HG03469 (cell line): ENCODE results near the gene CDCA7.
"Not testable (repeated sequence)": the region's sequence is repeated elsewhere in the genome, so short reads cannot be mapped to it uniquely, and the experiment has no call there.

Experiments used
- ATAC-seq: cut with Tn5 transposase; IDR thresholded peaks from one replicate; pipeline ENCODE4 v1.9.1; 2021; ENCODE audit warnings: mild to moderate bottlenecking, moderate library complexity, moderate number of reproducible peaks; ENCODE audit not compliant: unreplicated experiment

Gene CDCA7

GRCh38 chr2:173401716-173402326 is 47.1 kb downstream of the CDCA7 start:
- ATAC-seq, result no peak

GRCh38 chr2:173402405-173402974 is 47.8 kb downstream of the CDCA7 start:
- ATAC-seq, result no peak

GRCh38 chr2:173404841-173405750 is 50.4 kb downstream of the CDCA7 start:
- no peak for ATAC-seq

GRCh38 chr2:173407176-173407575 is 52.5 kb downstream of the CDCA7 start:
- ATAC-seq, result no peak

- ATAC-seq, result no peak
Observed at GRCh38 chr2:173407646-173408045, 53.0 kb downstream of the CDCA7 start.

GRCh38 chr2:173410579-173410978 is 55.9 kb downstream of the CDCA7 start:
- ATAC-seq, result no peak

GRCh38 chr2:173412628-173413027 is 58.0 kb downstream of the CDCA7 start:
- no peak for ATAC-seq

- no peak for ATAC-seq
Observed at GRCh38 chr2:173414823-173415322, 60.2 kb downstream of the CDCA7 start.

GRCh38 chr2:173415431-173416381 is 61.0 kb downstream of the CDCA7 start:
- no peak for ATAC-seq

GRCh38 chr2:173416415-173417152 is 61.9 kb downstream of the CDCA7 start:
- ATAC-seq, result not testable (repeated sequence)

GRCh38 chr2:173417341-173417740 is 62.7 kb downstream of the CDCA7 start:
- ATAC-seq, result no peak

GRCh38 chr2:173417802-173418201 is 63.1 kb downstream of the CDCA7 start:
- ATAC-seq, result no peak
